Measurements from ENCODE around the gene TMEM255B. TPM values are rescaled to one million over a fixed set of nuclear protein-coding genes. Genes with fewer than 3 reads are reported as not detected.
A peak's percentile ranks its signal among the peaks of the same experiment; 100 is the strongest.

The TMEM255B gene
- total RNA-seq, 2 experiments from 2014 or later, result 1.7 to 1.8 TPM

- ChIA-PET POLR2A (no interaction called here), CTCF (no interaction called here)
- Mint-ChIP-seq H3K27me3 (no peaks in the 10 kb centered on the region), H3K36me3 (ENCODE audit: low read depth) (no peaks in the 10 kb centered on the region), H3K9me3 (no peaks in the 10 kb centered on the region), H3K27ac (no peak overlapping the region), H3K4me3 (no peak overlapping the region), H3K4me1 (ENCODE audit: low read depth) (no peaks in the 10 kb centered on the region)
- intact Hi-C loops (cut with micrococcal nuclease), result no loop called here
- no peak for TF ChIP-seq CTCF (IDR thresholded peaks at IDR 0.05)
- ATAC-seq (no peak), DNase-seq (no peak)
Measured at GRCh38 chr13:113801289-113801961, 42.4 kb downstream of the TMEM255B start.

- TF ChIP-seq CTCF (IDR thresholded peaks at IDR 0.05), result no peak
- intact Hi-C loops (cut with micrococcal nuclease), result no loop called here
- Mint-ChIP-seq H3K36me3 (ENCODE audit: low read depth) (no peaks in the 10 kb centered on the region), H3K9me3 (no peaks in the 10 kb centered on the region), H3K4me1 (ENCODE audit: low read depth) (no peaks in the 10 kb centered on the region), H3K4me3 (no peak overlapping the region), H3K27me3 (no peaks in the 10 kb centered on the region), H3K27ac (no peak overlapping the region)
- peak; percentile 42 for ATAC-seq
- DNase-seq, result no peak
- CTCF ChIA-PET, result interaction anchor here (1.3 kb wide), 1 partner anchor 19 kb away, joined by 3 read pairs; no protein-coding TSS in a partner anchor
- POLR2A ChIA-PET, result no interaction called here
Measured at GRCh38 chr13:113802090-113802531, 43.1 kb downstream of the TMEM255B start.

GRCh38 chr13:113802761-113803160 lies 43.7 kb downstream of the TMEM255B start:
- Mint-ChIP-seq H3K4me1 (ENCODE audit: low read depth) (no peaks in the 10 kb centered on the region), H3K27me3 (no peaks in the 10 kb centered on the region), H3K4me3 (no peak overlapping the region), H3K9me3 (no peaks in the 10 kb centered on the region), H3K27ac (no peak overlapping the region), H3K36me3 (ENCODE audit: low read depth) (no peaks in the 10 kb centered on the region)
- no peak for TF ChIP-seq CTCF (IDR thresholded peaks at IDR 0.05)
- no peak for DNase-seq
- ChIA-PET POLR2A (no interaction called here), CTCF (interaction anchor here (1.3 kb wide), 1 partner anchor 20 kb away, joined by 3 read pairs; no protein-coding TSS in a partner anchor)
- intact Hi-C loops (cut with micrococcal nuclease), result no loop called here
- no peak for ATAC-seq

- ChIA-PET CTCF (interaction anchor here (1.3 kb wide), 1 partner anchor 21 kb away, joined by 3 read pairs; no protein-coding TSS in a partner anchor), POLR2A (no interaction called here)
- TF ChIP-seq CTCF (IDR thresholded peaks at IDR 0.05), result no peak
- no peaks in the 10 kb centered on the region for H3K4me1 Mint-ChIP-seq (ENCODE audit: low read depth)
- peaks cover 5% of the 10 kb centered on the region for H3K9me3 Mint-ChIP-seq
- no peak overlapping the region for H3K27ac Mint-ChIP-seq
- no peak overlapping the region for H3K4me3 Mint-ChIP-seq
- no peak for ATAC-seq
- no peak for DNase-seq
- intact Hi-C loops (cut with micrococcal nuclease), result no loop called here
- H3K36me3 Mint-ChIP-seq (ENCODE audit: low read depth), result no peaks in the 10 kb centered on the region
- H3K27me3 Mint-ChIP-seq, result no peaks in the 10 kb centered on the region
Measured at GRCh38 chr13:113803409-113804016, 44.5 kb downstream of the TMEM255B start.

GRCh38 chr13:113804017-113804702 lies 45.1 kb downstream of the TMEM255B start:
- intact Hi-C loops (cut with micrococcal nuclease), result no loop called here
- no peak overlapping the region for H3K4me3 Mint-ChIP-seq
- no peaks in the 10 kb centered on the region for H3K36me3 Mint-ChIP-seq (ENCODE audit: low read depth)
- POLR2A ChIA-PET, result interaction anchor here (0.7 kb wide), 1 partner anchor 35 kb away, joined by 3 read pairs; no protein-coding TSS in a partner anchor
- H3K9me3 Mint-ChIP-seq, result peaks cover 8% of the 10 kb centered on the region
- no peaks in the 10 kb centered on the region for H3K27me3 Mint-ChIP-seq
- DNase-seq (no peak), ATAC-seq (no peak)
- CTCF ChIA-PET, result no interaction called here
- H3K27ac Mint-ChIP-seq, result no peak overlapping the region
- no peaks in the 10 kb centered on the region for H3K4me1 Mint-ChIP-seq (ENCODE audit: low read depth)
- no peak for TF ChIP-seq CTCF (IDR thresholded peaks at IDR 0.05)
